SK-N-SH treated with all-trans-retinoic acid at 6 μM for 48 hours (cell line): ENCODE measurements around the gene PHKG2.

Experiments used
- ARNTL ChIP-seq: fragments of 450-650 bp; formaldehyde crosslinking; IDR thresholded peaks from 2 replicates; pipeline ENCODE4 v1.5.0; 2020; ENCODE audit warnings: low read depth, mild to moderate bottlenecking, moderate library complexity, borderline replicate concordance
- CSDC2 ChIP-seq: fragments of 250-450 bp; sonication (Bioruptor Pico); IDR thresholded peaks from 2 replicates; pipeline ENCODE4 v1.5.0; 2020; ENCODE audit warnings: mild to moderate bottlenecking, moderate library complexity
- CSRNP3 ChIP-seq: fragments of 250-450 bp; sonication (Bioruptor Pico); IDR thresholded peaks from 2 replicates; pipeline ENCODE4 v1.5.1; 2021; ENCODE audit warnings: mild to moderate bottlenecking, moderate library complexity
- PATZ1 ChIP-seq: fragments of 250-450 bp; sonication (Bioruptor Pico); IDR thresholded peaks from 2 replicates; pipeline ENCODE4 v1.8.0; 2020; ENCODE audit warnings: mild to moderate bottlenecking, moderate library complexity, borderline replicate concordance
- TCF4 ChIP-seq: fragments of 250-450 bp; sonication (Bioruptor Pico); IDR thresholded peaks from 2 replicates; pipeline ENCODE4 v1.8.0; 2021; ENCODE audit warnings: mild to moderate bottlenecking, moderate library complexity, borderline replicate concordance
- ZFP30 ChIP-seq: fragments of 450-650 bp; formaldehyde crosslinking; IDR thresholded peaks from 2 replicates; pipeline ENCODE4 v1.5.0; 2022; ENCODE audit warnings: mild to moderate bottlenecking, moderate library complexity
- ZNF8 ChIP-seq: fragments of 450-650 bp; formaldehyde crosslinking; IDR thresholded peaks from 2 replicates; pipeline ENCODE4 v1.5.0; 2020; ENCODE audit warnings: mild to moderate bottlenecking, moderate library complexity

DNA sequence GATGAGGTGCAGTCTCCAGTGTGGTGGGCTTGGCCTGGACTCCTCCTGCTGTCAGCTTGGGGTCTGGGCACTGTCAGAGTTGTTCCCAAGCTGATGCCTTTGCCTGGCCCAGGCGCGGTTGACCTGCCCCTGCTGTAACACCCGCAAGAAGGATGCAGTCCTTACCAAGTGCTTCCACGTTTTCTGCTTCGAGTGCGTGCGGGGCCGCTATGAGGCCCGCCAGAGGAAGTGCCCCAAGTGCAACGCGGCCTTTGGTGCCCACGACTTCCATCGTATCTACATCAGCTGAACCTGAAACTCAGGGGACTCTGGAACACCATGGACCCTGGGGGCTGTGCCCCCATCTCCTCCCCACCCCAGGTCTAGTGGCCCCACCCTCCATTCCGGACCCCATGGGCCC lies 25.6 kb downstream of the PHKG2 start:
- no peak for TF ChIP-seq CSRNP3 (CRISPR knock-in tag)
- TF ChIP-seq ZNF8 (CRISPR knock-in tag), result no peak
- no peak for TF ChIP-seq CSDC2
- no peak for TF ChIP-seq TCF4
- no peak for TF ChIP-seq ARNTL (CRISPR knock-in tag)
- no peak for TF ChIP-seq ZFP30 (CRISPR knock-in tag)
- no peak for TF ChIP-seq PATZ1 (CRISPR knock-in tag)
